GM12874 (cell line): ENCODE data around the gene RHOB.

ENCODE experiments used
- CTCF ChIP-seq: IDR thresholded peaks from 2 replicates; pipeline ENCODE4 v1.5.1; 2011; ENCODE audit warnings: low read depth, mild to moderate bottlenecking, control low read depth, low read length, moderate library complexity; ENCODE audit not compliant: insufficient read depth

The RHOB gene

GRCh38 chr2:20444101-20444992, 2.5 kb upstream of the RHOB start:
- no peak for TF ChIP-seq CTCF

GRCh38 chr2:20444993-20445910, 1.6 kb upstream of the RHOB start:
- TF ChIP-seq CTCF = no peak

- no peak for TF ChIP-seq CTCF
Observed at GRCh38 chr2:20446255-20446916, 488 bp upstream of the RHOB start.

- TF ChIP-seq CTCF = no peak
Observed at GRCh38 chr2:20447437-20448245, 767 bp downstream of the RHOB start.

GRCh38 chr2:20448246-20448976, 1.5 kb downstream of the RHOB start:
- no peak for TF ChIP-seq CTCF

- TF ChIP-seq CTCF = no peak
Observed at GRCh38 chr2:20448977-20449306, 2.1 kb downstream of the RHOB start.
